WTC11 (cell line): ENCODE data around the gene COA1.

Experiments used
- ATF1 ChIP-seq: sonication (generic); formaldehyde crosslinking; IDR thresholded peaks from 2 replicates; pipeline ENCODE4 v1.8.1; 2023; ENCODE audit warnings: mild to moderate bottlenecking, moderate library complexity, missing genetic modification reagents
- CREB1 ChIP-seq: sonication (generic); formaldehyde crosslinking; IDR thresholded peaks from 2 replicates; pipeline ENCODE4 v1.8.0; 2023; ENCODE audit warnings: mild to moderate bottlenecking, missing genetic modification reagents
- CTCF ChIP-seq: fragments of 200-600 bp; IDR thresholded peaks from 2 replicates; pipeline ENCODE4 v1.8.0; 2022; ENCODE audit warnings: antibody characterized with exemption
- E2F5 ChIP-seq: sonication (generic); formaldehyde crosslinking; IDR thresholded peaks from 2 replicates; pipeline ENCODE4 v1.8.1; 2022; ENCODE audit warnings: mild to moderate bottlenecking, moderate library complexity, missing genetic modification reagents
- GABPB1 ChIP-seq: sonication (generic); formaldehyde crosslinking; IDR thresholded peaks from 2 replicates; pipeline ENCODE4 v1.8.1; 2023; ENCODE audit warnings: mild to moderate bottlenecking, missing genetic modification reagents
- MLX ChIP-seq: sonication (generic); formaldehyde crosslinking; IDR thresholded peaks from 2 replicates; pipeline ENCODE4 v1.8.1; 2023; ENCODE audit warnings: mild to moderate bottlenecking, missing genetic modification reagents, moderate library complexity
- PREB ChIP-seq: sonication (generic); formaldehyde crosslinking; IDR thresholded peaks from 2 replicates; pipeline ENCODE4 v1.8.1; 2022; ENCODE audit warnings: mild to moderate bottlenecking, missing genetic modification reagents, moderate library complexity, borderline replicate concordance
- TCF7 ChIP-seq: sonication (generic); formaldehyde crosslinking; IDR thresholded peaks from 2 replicates; pipeline ENCODE4 v1.8.0; 2022; ENCODE audit warnings: mild to moderate bottlenecking, low read depth, missing genetic modification reagents, moderate library complexity
- USF1 ChIP-seq: sonication (generic); formaldehyde crosslinking; IDR thresholded peaks from 2 replicates; pipeline ENCODE4 v1.8.0; 2022; ENCODE audit warnings: mild to moderate bottlenecking, missing genetic modification reagents
- ZBTB43 ChIP-seq: sonication (generic); formaldehyde crosslinking; IDR thresholded peaks from 2 replicates; pipeline ENCODE4 v1.8.1; 2023; ENCODE audit warnings: mild to moderate bottlenecking, missing genetic modification reagents
- ZNF121 ChIP-seq: sonication (generic); formaldehyde crosslinking; IDR thresholded peaks from 2 replicates; pipeline ENCODE4 v1.8.0; 2023; ENCODE audit warnings: missing genetic modification reagents
- ZNF232 ChIP-seq: sonication (generic); formaldehyde crosslinking; IDR thresholded peaks from 2 replicates; pipeline ENCODE4 v1.8.0; 2022; ENCODE audit warnings: mild to moderate bottlenecking, missing genetic modification reagents
- ZNF423 ChIP-seq: fragments of 250-450 bp; sonication (Bioruptor Pico); IDR thresholded peaks from 2 replicates; pipeline ENCODE4 v2.1.2; 2022; ENCODE audit warnings: mild to moderate bottlenecking, moderate library complexity

GRCh38 chr7:43609097-43609496, 120.2 kb downstream of the COA1 start:
- no peak for TF ChIP-seq USF1 (CRISPR knock-in tag)
- TF ChIP-seq PREB (CRISPR knock-in tag): no peak
- no peak for TF ChIP-seq CTCF
- no peak for TF ChIP-seq E2F5 (CRISPR knock-in tag)
- TF ChIP-seq ATF1 (CRISPR knock-in tag): no peak
- TF ChIP-seq ZBTB43 (CRISPR knock-in tag): no peak
- no peak for TF ChIP-seq MLX
- no peak for TF ChIP-seq TCF7 (CRISPR knock-in tag)
- no peak for TF ChIP-seq GABPB1 (CRISPR knock-in tag)
- no peak for TF ChIP-seq ZNF121 (CRISPR knock-in tag)
- no peak for TF ChIP-seq ZNF232 (CRISPR knock-in tag)
- no peak for TF ChIP-seq CREB1 (CRISPR knock-in tag)
- TF ChIP-seq ZNF423 (CRISPR knock-in tag): no peak
